ENCODE measurements around the gene TESK1. TPM values are rescaled to one million over a fixed set of nuclear protein-coding genes. Genes with fewer than 3 reads are reported as not detected.

The TESK1 gene
- total RNA-seq, 1 donor from 2014 or later: 94.4 TPM

Small RNA genes lying within 50 kb of the gene (microRNA-seq; reads per million reads assigned to microRNA genes)
- gene MIR4667 (ENCODE audit: borderline number of aligned reads): 4.4 reads per million

Other genes starting within 250 kb of the TESK1 start
- 40.2 TPM for gene RUSC2, start 115.2 kb upstream of the TESK1 start, total RNA-seq
- 7.0 TPM for gene CD72, start 13.2 kb downstream of the TESK1 start, total RNA-seq
- gene SIT1, start 45.7 kb downstream of the TESK1 start, total RNA-seq: 1.3 TPM
- gene RMRP, start 52.8 kb downstream of the TESK1 start, total RNA-seq: 19,106 TPM
- 103 TPM for gene CCDC107, start 53.0 kb downstream of the TESK1 start, total RNA-seq
- gene ARHGEF39, start 59.9 kb downstream of the TESK1 start, total RNA-seq: 0.58 TPM
- not detected for gene CA9, start 68.7 kb downstream of the TESK1 start, total RNA-seq
- gene TPM2, start 84.7 kb downstream of the TESK1 start, total RNA-seq: 244 TPM
- 622 TPM for gene TLN1, start 126.9 kb downstream of the TESK1 start, total RNA-seq
- gene CREB3, start 127.4 kb downstream of the TESK1 start, total RNA-seq: 42.5 TPM
- gene GBA2, start 144.0 kb downstream of the TESK1 start, total RNA-seq: 54.5 TPM
- gene RGP1, start 144.0 kb downstream of the TESK1 start, total RNA-seq: 25.0 TPM
- not detected for gene MSMP, start 149.0 kb downstream of the TESK1 start, total RNA-seq
- gene NPR2, start 186.3 kb downstream of the TESK1 start, total RNA-seq: 23.2 TPM
- gene SPAG8, start 207.0 kb downstream of the TESK1 start, total RNA-seq: 0.61 TPM
- gene HINT2, start 209.8 kb downstream of the TESK1 start, total RNA-seq: 42.7 TPM
- not detected for gene FAM221B, start 223.5 kb downstream of the TESK1 start, total RNA-seq
- 6.7 TPM for gene TMEM8B, start 224.0 kb downstream of the TESK1 start, total RNA-seq

Data from mesenteric fat pad (tissue), 1 donor.